ENCODE measurements around the gene CR2.

CR2 gene

DNA sequence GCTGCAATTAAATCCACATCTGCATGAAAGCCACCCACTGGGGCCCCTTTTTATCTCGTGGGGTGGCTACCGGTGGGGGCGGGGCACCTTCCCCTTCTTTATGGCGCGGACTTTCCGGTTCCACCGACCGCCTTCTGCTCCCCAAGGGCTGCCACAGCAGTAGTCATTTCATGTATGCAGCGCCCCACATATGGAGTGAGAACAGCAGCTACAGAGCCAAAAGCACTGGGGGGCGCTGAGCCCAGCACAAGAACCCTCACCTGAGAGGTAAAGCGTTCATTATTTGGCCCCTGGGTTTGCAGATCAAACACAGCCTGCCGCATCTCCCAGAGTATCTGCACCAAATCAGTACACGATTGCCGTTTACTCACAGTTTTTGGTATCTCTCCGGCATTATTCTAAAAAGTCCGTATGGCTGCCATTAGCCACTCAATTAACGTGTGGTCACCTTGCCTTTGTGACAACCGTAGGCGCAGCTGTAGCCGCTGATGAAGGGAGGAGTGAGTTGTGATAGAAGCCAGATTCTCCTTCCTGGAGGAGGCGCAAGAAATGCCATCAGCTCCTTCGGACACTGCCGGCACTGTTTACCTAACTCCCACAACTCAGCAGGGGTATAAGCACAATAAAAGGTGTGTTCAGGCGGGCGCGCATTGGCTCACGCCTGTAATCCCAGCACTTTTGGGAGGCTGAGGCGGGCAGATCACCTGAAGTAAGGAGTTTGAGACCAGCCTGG is 30.4 kb upstream of the CR2 start:
- TF ChIP-seq TAF1 (IDR thresholded peaks at IDR 0.05; ENCODE audit: borderline replicate concordance, insufficient read depth, low read length) (no peak), SIN3A (IDR thresholded peaks at IDR 0.05; ENCODE audit: borderline replicate concordance, insufficient read depth, low read length) (no peak), FOXP2 (optimal IDR thresholded peaks at IDR 0.05; ENCODE audit: borderline replicate concordance, extremely low read depth, extremely low read length, insufficient read depth) (no peak)
- TF ChIP-seq, protein P1, sequence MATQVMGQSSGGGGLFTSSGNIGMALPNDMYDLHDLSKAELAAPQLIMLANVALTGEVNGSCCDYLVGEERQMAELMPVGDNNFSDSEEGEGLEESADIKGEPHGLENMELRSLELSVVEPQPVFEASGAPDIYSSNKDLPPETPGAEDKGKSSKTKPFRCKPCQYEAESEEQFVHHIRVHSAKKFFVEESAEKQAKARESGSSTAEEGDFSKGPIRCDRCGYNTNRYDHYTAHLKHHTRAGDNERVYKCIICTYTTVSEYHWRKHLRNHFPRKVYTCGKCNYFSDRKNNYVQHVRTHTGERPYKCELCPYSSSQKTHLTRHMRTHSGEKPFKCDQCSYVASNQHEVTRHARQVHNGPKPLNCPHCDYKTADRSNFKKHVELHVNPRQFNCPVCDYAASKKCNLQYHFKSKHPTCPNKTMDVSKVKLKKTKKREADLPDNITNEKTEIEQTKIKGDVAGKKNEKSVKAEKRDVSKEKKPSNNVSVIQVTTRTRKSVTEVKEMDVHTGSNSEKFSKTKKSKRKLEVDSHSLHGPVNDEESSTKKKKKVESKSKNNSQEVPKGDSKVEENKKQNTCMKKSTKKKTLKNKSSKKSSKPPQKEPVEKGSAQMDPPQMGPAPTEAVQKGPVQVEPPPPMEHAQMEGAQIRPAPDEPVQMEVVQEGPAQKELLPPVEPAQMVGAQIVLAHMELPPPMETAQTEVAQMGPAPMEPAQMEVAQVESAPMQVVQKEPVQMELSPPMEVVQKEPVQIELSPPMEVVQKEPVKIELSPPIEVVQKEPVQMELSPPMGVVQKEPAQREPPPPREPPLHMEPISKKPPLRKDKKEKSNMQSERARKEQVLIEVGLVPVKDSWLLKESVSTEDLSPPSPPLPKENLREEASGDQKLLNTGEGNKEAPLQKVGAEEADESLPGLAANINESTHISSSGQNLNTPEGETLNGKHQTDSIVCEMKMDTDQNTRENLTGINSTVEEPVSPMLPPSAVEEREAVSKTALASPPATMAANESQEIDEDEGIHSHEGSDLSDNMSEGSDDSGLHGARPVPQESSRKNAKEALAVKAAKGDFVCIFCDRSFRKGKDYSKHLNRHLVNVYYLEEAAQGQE (IDR thresholded peaks at IDR 0.05; ENCODE audit: insufficient read depth in 1 of 2, low read depth in 2 of 2, low read length in 2 of 2): no peak

DNA sequence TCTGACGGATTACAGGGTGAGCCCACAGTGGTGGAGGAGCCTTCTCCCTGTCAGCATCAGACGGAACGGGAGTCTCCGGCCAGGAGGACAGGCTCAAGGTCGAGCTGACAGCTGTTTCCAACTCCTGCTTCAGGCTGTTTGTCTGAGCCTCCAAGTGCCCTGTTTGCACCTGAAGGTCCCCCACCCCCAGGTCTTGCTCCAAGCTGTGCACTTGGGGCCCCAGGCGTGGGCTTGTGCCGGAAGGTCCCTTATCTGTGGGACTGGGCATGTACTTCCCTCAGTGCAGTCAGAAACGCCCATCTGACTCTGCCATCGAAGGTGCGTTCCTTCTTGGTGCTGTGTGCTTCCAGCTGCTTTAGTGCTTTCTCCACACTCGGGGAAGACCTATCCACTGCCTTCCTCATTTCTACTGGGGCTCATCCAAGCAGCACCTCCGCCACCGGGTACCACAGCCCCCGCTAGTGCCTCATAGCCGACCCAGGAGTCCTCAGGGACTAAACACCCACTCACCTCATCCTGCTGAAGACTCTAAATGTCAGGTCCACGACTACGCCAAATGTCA is 29.5 kb upstream of the CR2 start:
- TF ChIP-seq TAF1 (IDR thresholded peaks at IDR 0.05; ENCODE audit: borderline replicate concordance, insufficient read depth, low read length) (no peak), FOXP2 (optimal IDR thresholded peaks at IDR 0.05; ENCODE audit: borderline replicate concordance, extremely low read depth, extremely low read length, insufficient read depth) (no peak), POLR2AphosphoS5 (IDR thresholded peaks at IDR 0.05; ENCODE audit: low read depth, low read length) (no peak), SIN3A (IDR thresholded peaks at IDR 0.05; ENCODE audit: borderline replicate concordance, insufficient read depth, low read length) (no peak)
- TF ChIP-seq, protein P1 (IDR thresholded peaks at IDR 0.05; ENCODE audit: insufficient read depth in 1 of 2, low read depth in 2 of 2, low read length in 2 of 2): no peak

- TF ChIP-seq POLR2AphosphoS5 (IDR thresholded peaks at IDR 0.05; ENCODE audit: low read depth, low read length) (no peak), SIN3A (IDR thresholded peaks at IDR 0.05; ENCODE audit: borderline replicate concordance, insufficient read depth, low read length) (no peak), TAF1 (IDR thresholded peaks at IDR 0.05; ENCODE audit: borderline replicate concordance, insufficient read depth, low read length) (no peak), FOXP2 (optimal IDR thresholded peaks at IDR 0.05; ENCODE audit: borderline replicate concordance, extremely low read depth, extremely low read length, insufficient read depth) (no peak)
- TF ChIP-seq, protein P1 (IDR thresholded peaks at IDR 0.05; ENCODE audit: insufficient read depth in 1 of 2, low read depth in 2 of 2, low read length in 2 of 2): no peak
Measured at GRCh38 chr1:207427832-207428585, 26.1 kb upstream of the CR2 start.

GRCh38 chr1:207428783-207429182 is 25.3 kb upstream of the CR2 start:
- TF ChIP-seq, protein P1 (IDR thresholded peaks at IDR 0.05; ENCODE audit: insufficient read depth in 1 of 2, low read depth in 2 of 2, low read length in 2 of 2): no peak
- no peak for TF ChIP-seq FOXP2 (optimal IDR thresholded peaks at IDR 0.05; ENCODE audit: borderline replicate concordance, extremely low read depth, extremely low read length, insufficient read depth)
- no peak for TF ChIP-seq POLR2AphosphoS5 (IDR thresholded peaks at IDR 0.05; ENCODE audit: low read depth, low read length)
- TF ChIP-seq TAF1 (IDR thresholded peaks at IDR 0.05; ENCODE audit: borderline replicate concordance, insufficient read depth, low read length): no peak
- no peak for TF ChIP-seq SIN3A (IDR thresholded peaks at IDR 0.05; ENCODE audit: borderline replicate concordance, insufficient read depth, low read length)

Data from PFSK-1 (cell line).